ENCODE results near the gene DIAPH2. TPM values are rescaled to one million over a fixed set of nuclear protein-coding genes. Genes with fewer than 3 reads are reported as not detected.

DIAPH2 gene
- total RNA-seq, 2 experiments from 2014 or later: 11.0 to 11.8 TPM

DNA sequence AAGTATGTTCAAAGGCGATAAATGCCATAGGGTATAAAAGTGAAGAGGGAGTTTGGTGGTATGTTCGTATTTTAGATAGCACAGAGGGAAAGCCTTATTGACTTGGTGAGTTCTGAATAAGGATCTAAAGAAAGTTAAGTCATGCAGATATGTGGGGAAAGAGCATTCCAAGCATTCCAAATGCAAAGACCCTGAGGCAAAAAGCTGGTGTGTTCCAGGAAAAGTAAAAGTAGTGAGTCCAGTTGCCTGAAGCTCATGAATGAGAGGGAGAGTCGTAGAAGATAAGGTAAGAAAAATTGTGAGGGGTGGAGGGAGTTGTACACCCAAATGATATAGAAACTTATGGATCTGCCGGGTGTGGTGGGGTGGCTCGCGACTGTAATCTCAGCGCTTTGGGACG, 625.7 kb downstream of the DIAPH2 start:
- no peak for DNase-seq
- Mint-ChIP-seq H3K4me3 (no peak overlapping the region), H3K9me3 (no peaks in the 10 kb centered on the region), H3K4me1 (no peaks in the 10 kb centered on the region), H3K27me3 (no peaks in the 10 kb centered on the region), H3K36me3 (ENCODE audit: low read depth) (no peaks in the 10 kb centered on the region), H3K27ac (no peak overlapping the region)
- ChIA-PET CTCF (no interaction called here), POLR2A (no interaction called here)

DNA sequence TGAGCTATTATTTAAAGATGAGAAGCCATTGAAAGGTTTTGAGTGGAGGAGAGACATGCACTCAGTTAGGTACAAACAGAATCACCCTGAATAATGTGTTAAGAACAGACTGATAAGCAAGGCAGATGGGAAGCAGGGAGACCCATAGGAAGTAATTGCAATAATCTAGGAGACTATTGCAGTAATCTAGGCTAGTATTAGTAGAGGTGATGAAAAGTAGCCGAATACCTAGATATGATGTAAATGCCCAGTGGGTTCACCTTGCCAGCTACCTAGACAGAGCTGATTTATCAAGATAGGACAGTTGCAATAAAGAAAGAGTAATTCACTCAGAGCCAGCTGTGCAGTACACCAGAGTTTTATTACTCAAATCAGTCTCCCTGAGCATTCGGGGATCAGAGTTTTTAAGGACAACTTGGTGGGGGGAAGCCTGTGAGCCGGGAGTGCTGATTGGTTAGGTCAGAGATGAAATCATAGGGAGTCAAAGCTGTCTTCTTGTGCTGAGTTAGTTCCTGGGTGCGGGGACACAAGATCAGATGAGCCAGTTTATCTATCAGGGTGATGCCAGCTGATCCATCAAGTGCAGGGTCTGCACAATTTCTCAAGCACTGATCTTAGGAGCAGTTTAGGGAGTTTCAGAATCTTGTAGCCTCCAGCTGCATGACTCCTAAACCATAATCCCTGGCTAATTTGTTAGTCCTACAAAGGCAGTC, 626.6 kb downstream of the DIAPH2 start:
- Mint-ChIP-seq H3K36me3 (ENCODE audit: low read depth) (no peaks in the 10 kb centered on the region), H3K9me3 (no peaks in the 10 kb centered on the region), H3K4me1 (no peaks in the 10 kb centered on the region), H3K27ac (no peak overlapping the region), H3K27me3 (no peaks in the 10 kb centered on the region), H3K4me3 (no peak overlapping the region)
- ChIA-PET POLR2A (no interaction called here), CTCF (no interaction called here)
- no peak for DNase-seq

DNA sequence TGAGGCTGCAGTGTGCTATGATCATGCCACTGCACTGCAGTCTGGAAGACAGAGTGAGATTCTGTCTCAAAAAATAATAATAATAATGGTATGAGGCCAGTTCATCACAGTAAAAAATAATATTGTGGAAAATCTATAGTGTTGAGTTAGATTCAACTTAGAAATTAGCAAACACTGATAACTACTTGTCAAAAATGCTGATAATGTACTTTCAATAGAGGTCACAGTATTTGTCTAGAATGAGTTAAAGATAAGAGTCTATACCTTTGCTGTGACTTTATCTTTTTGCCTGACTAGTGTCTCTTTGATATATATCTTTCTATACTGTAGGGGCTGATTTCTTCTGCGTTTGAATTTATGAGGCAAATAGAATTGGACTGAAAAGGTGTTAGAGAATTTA, 629.7 kb downstream of the DIAPH2 start:
- ChIA-PET CTCF (no interaction called here), POLR2A (no interaction called here)
- H3K4me3 Mint-ChIP-seq: no peak overlapping the region
- no peaks in the 10 kb centered on the region for H3K4me1 Mint-ChIP-seq
- H3K27ac Mint-ChIP-seq: no peak overlapping the region
- H3K27me3 Mint-ChIP-seq: no peaks in the 10 kb centered on the region
- H3K36me3 Mint-ChIP-seq (ENCODE audit: low read depth): no peaks in the 10 kb centered on the region
- H3K9me3 Mint-ChIP-seq: no peaks in the 10 kb centered on the region
- DNase-seq: no peak

GRCh38 chrX:97315939-97316338, 631.3 kb downstream of the DIAPH2 start:
- ChIA-PET POLR2A (no interaction called here), CTCF (no interaction called here)
- Mint-ChIP-seq H3K9me3 (no peaks in the 10 kb centered on the region), H3K4me3 (no peak overlapping the region), H3K27me3 (no peaks in the 10 kb centered on the region), H3K27ac (no peak overlapping the region), H3K4me1 (no peaks in the 10 kb centered on the region), H3K36me3 (ENCODE audit: low read depth) (no peaks in the 10 kb centered on the region)
- no peak for DNase-seq

DNA sequence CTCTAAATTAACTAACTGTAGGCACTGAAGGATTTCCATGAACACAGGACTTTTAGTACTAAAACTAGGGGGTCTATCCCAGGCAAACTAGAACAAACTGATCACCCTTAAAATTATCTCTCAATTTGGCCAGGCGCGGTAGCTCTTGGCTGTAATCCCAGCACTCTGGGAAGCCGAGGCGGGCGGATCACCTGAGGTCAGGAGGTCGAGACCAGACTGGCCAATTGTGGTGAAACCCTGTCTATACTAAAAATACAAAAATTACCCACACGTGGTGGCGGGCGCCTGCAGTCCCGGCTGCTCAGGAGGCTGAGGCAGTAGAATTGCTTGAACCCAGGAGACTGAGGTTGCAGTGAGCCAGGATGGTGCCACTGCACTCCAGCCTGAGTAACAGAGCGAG, 635.7 kb downstream of the DIAPH2 start:
- ChIA-PET POLR2A (no interaction called here), CTCF (no interaction called here)
- no peaks in the 10 kb centered on the region for H3K9me3 Mint-ChIP-seq
- no peak overlapping the region for H3K4me3 Mint-ChIP-seq
- H3K36me3 Mint-ChIP-seq (ENCODE audit: low read depth): no peaks in the 10 kb centered on the region
- no peaks in the 10 kb centered on the region for H3K27me3 Mint-ChIP-seq
- no peak overlapping the region for H3K27ac Mint-ChIP-seq
- DNase-seq: no peak
- no peaks in the 10 kb centered on the region for H3K4me1 Mint-ChIP-seq

DNA sequence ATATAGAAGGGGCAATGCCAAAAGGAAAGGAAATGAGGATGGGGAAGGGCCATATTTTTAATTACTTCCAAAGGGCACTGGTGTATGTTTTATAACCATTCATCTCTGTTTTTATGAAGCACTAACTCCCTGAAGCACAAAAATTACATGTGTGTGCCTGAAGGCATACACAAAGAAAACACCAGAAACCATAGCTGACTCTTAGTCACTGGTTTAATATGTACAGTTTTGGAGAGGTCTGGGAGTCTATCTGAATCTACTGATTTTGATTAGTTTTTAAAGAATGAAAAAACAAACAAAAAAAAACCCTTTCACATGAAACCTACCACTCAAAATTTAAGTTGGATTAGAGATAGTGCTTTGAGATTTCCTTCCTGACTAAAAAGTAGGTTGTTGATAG, 637.8 kb downstream of the DIAPH2 start:
- ChIA-PET POLR2A (no interaction called here), CTCF (interaction anchor here (0.6 kb wide), 1 partner anchor 35 kb away, joined by 3 read pairs; no protein-coding TSS in a partner anchor)
- Mint-ChIP-seq H3K27ac (no peak overlapping the region), H3K27me3 (no peaks in the 10 kb centered on the region), H3K4me1 (peaks cover 4% of the 10 kb centered on the region), H3K36me3 (ENCODE audit: low read depth) (no peaks in the 10 kb centered on the region), H3K4me3 (no peak overlapping the region), H3K9me3 (no peaks in the 10 kb centered on the region)
- no peak for DNase-seq

- no peaks in the 10 kb centered on the region for H3K36me3 Mint-ChIP-seq (ENCODE audit: low read depth)
- H3K27me3 Mint-ChIP-seq: no peaks in the 10 kb centered on the region
- no peak overlapping the region for H3K4me3 Mint-ChIP-seq
- POLR2A ChIA-PET: no interaction called here
- H3K27ac Mint-ChIP-seq: no peak overlapping the region
- DNase-seq: no peak
- CTCF ChIA-PET: no interaction called here
- no peaks in the 10 kb centered on the region for H3K9me3 Mint-ChIP-seq
- peaks cover 4% of the 10 kb centered on the region for H3K4me1 Mint-ChIP-seq
Observed at GRCh38 chrX:97326456-97326855, 641.8 kb downstream of the DIAPH2 start.

GRCh38 chrX:97328853-97329390, 644.3 kb downstream of the DIAPH2 start:
- H3K4me1 Mint-ChIP-seq: peaks cover 4% of the 10 kb centered on the region
- H3K9me3 Mint-ChIP-seq: no peaks in the 10 kb centered on the region
- ChIA-PET CTCF (no interaction called here), POLR2A (no interaction called here)
- no peaks in the 10 kb centered on the region for H3K27me3 Mint-ChIP-seq
- no peak for DNase-seq
- no peak overlapping the region for H3K27ac Mint-ChIP-seq
- H3K4me3 Mint-ChIP-seq: no peak overlapping the region
- no peaks in the 10 kb centered on the region for H3K36me3 Mint-ChIP-seq (ENCODE audit: low read depth)

DNA sequence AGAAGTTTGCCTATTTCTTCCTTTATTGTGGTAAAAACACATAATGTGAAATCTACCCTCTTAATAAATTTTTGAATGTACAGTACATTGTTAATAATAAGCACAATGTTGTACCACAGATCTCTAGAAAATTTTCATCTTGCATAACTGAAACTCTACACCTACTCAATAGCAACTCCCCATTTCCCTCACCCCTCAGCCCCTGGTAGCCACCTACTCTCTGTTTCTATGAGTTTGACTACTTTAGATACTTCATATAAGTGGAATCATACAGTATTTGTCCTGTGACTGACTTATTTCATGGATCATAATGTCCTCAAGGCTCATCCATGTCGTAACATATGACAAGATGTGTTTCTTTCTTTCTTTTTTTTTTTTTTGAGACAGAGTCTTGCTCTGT, 645.5 kb downstream of the DIAPH2 start:
- Mint-ChIP-seq H3K4me3 (no peak overlapping the region), H3K4me1 (peaks cover 4% of the 10 kb centered on the region), H3K36me3 (ENCODE audit: low read depth) (peaks cover 2% of the 10 kb centered on the region), H3K9me3 (no peaks in the 10 kb centered on the region), H3K27me3 (no peaks in the 10 kb centered on the region), H3K27ac (no peak overlapping the region)
- ChIA-PET CTCF (no interaction called here), POLR2A (no interaction called here)
- DNase-seq: no peak

DNA sequence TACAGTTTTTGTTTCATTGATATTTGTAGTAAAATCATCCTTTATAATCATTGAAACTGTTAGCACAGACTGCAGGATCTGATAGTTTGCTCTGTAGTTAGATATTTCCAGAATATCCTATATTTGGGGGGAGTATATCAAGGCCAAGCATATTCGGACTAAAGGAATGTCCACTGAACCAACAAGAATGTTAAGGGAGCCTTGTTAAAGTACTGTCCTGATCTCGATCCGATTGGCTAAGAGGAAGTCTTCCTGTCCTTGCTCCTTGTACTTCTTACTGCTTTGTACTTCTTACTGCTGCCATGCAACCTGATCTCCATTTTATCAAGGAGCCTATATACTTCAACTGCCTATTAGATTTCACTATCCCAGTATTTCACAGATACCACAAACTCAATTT, 648.3 kb downstream of the DIAPH2 start:
- H3K9me3 Mint-ChIP-seq: no peaks in the 10 kb centered on the region
- ChIA-PET CTCF (no interaction called here), POLR2A (no interaction called here)
- no peaks in the 10 kb centered on the region for H3K4me1 Mint-ChIP-seq
- no peaks in the 10 kb centered on the region for H3K27me3 Mint-ChIP-seq
- no peak overlapping the region for H3K4me3 Mint-ChIP-seq
- H3K36me3 Mint-ChIP-seq (ENCODE audit: low read depth): peaks cover 3% of the 10 kb centered on the region
- no peak for DNase-seq
- H3K27ac Mint-ChIP-seq: no peak overlapping the region

DNA sequence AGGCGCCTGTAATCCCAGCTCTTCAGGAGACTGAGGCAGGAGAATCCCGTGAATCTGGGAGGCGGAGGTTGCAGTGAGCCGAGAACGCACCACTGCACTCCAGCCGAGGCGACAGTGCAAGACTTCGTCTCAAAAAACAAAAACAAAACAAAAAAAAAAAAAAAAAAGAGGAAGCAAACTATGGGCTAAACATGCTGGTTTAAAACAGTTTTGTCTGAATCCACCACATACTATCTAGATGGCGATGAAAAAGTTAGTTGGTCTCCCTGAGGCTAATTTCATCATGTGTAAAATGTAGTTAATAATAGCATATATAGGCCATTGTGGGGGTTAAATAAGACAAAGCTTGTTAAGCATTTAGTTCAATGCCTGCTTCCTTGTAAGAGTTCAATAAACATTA, 650.2 kb downstream of the DIAPH2 start:
- no peak for DNase-seq
- H3K27ac Mint-ChIP-seq: no peak overlapping the region
- H3K27me3 Mint-ChIP-seq: no peaks in the 10 kb centered on the region
- CTCF ChIA-PET: no interaction called here
- no peaks in the 10 kb centered on the region for H3K9me3 Mint-ChIP-seq
- peaks cover 3% of the 10 kb centered on the region for H3K36me3 Mint-ChIP-seq (ENCODE audit: low read depth)
- H3K4me1 Mint-ChIP-seq: no peaks in the 10 kb centered on the region
- POLR2A ChIA-PET: no interaction called here
- H3K4me3 Mint-ChIP-seq: no peak overlapping the region

GRCh38 chrX:97344724-97345123, 660.1 kb downstream of the DIAPH2 start:
- Mint-ChIP-seq H3K9me3 (no peaks in the 10 kb centered on the region), H3K27me3 (no peaks in the 10 kb centered on the region), H3K27ac (no peak overlapping the region), H3K36me3 (ENCODE audit: low read depth) (no peaks in the 10 kb centered on the region), H3K4me3 (no peak overlapping the region), H3K4me1 (no peaks in the 10 kb centered on the region)
- ChIA-PET CTCF (no interaction called here), POLR2A (no interaction called here)
- no peak for DNase-seq

- Mint-ChIP-seq H3K9me3 (no peaks in the 10 kb centered on the region), H3K4me1 (no peaks in the 10 kb centered on the region), H3K36me3 (ENCODE audit: low read depth) (no peaks in the 10 kb centered on the region), H3K27me3 (no peaks in the 10 kb centered on the region), H3K4me3 (no peak overlapping the region), H3K27ac (no peak overlapping the region)
- ChIA-PET CTCF (no interaction called here), POLR2A (no interaction called here)
- no peak for DNase-seq
Observed at GRCh38 chrX:97358941-97359340, 674.3 kb downstream of the DIAPH2 start.

GRCh38 chrX:97363843-97364242, 679.2 kb downstream of the DIAPH2 start:
- ChIA-PET CTCF (interaction anchor here (0.5 kb wide), 1 partner anchor 17 kb away, joined by 3 read pairs; no protein-coding TSS in a partner anchor), POLR2A (no interaction called here)
- Mint-ChIP-seq H3K27ac (no peak overlapping the region), H3K36me3 (ENCODE audit: low read depth) (peaks cover 4% of the 10 kb centered on the region), H3K4me1 (no peaks in the 10 kb centered on the region), H3K27me3 (no peaks in the 10 kb centered on the region), H3K9me3 (no peaks in the 10 kb centered on the region), H3K4me3 (no peak overlapping the region)
- no peak for DNase-seq
